ENCODE results near the gene MYCBP2. TPM values are rescaled to one million over a fixed set of nuclear protein-coding genes. Genes with fewer than 3 reads are reported as not detected.
"Not testable (repeated sequence)": the region's sequence is repeated elsewhere in the genome, so short reads cannot be mapped to it uniquely, and the experiment has no call there.

Gene MYCBP2
- total RNA-seq, 1 donor from 2014 or later = 119 TPM

- intact Hi-C loops (cut with micrococcal nuclease) = no loop called here
Measured at GRCh38 chr13:77338961-77339401, 12.1 kb upstream of the MYCBP2 start.

GRCh38 chr13:77338329-77338728, 11.4 kb upstream of the MYCBP2 start:
- intact Hi-C loops (cut with micrococcal nuclease) = no loop called here

GRCh38 chr13:77337159-77337558, 10.3 kb upstream of the MYCBP2 start:
- intact Hi-C loops (cut with micrococcal nuclease) = no loop called here

GRCh38 chr13:77335543-77335942, 8.6 kb upstream of the MYCBP2 start:
- intact Hi-C loops (cut with micrococcal nuclease) = no loop called here

GRCh38 chr13:77333594-77333993, 6.7 kb upstream of the MYCBP2 start:
- intact Hi-C loops (cut with micrococcal nuclease) = no loop called here

GRCh38 chr13:77331421-77331820, 4.5 kb upstream of the MYCBP2 start:
- intact Hi-C loops (cut with micrococcal nuclease) = loop anchor here (2.0 kb wide), 1 partner anchor 57 kb away; no protein-coding TSS in a partner anchor

- intact Hi-C loops (cut with micrococcal nuclease) = loop anchor here (1.0 to 5.0 kb wide), 15 partner anchors 15 to 2003 kb away; partner anchors contain the start of genes CLN5, FBXL3, KCTD12 and SLAIN1
Measured at GRCh38 chr13:77329911-77330584, 3.2 kb upstream of the MYCBP2 start.

GRCh38 chr13:77329133-77329910, 2.4 kb upstream of the MYCBP2 start:
- intact Hi-C loops (cut with micrococcal nuclease) = loop anchor here (1.0 to 5.0 kb wide), 13 partner anchors 16 to 2002 kb away; partner anchors contain the start of genes CLN5, FBXL3, KCTD12 and SLAIN1

- intact Hi-C loops (cut with micrococcal nuclease) = loop anchor here (1.0 to 5.0 kb wide), 13 partner anchors 17 to 2001 kb away; partner anchors contain the start of genes CLN5, FBXL3, KCTD12 and SLAIN1
Measured at GRCh38 chr13:77328819-77329132, 1.9 kb upstream of the MYCBP2 start.

GRCh38 chr13:77325371-77325980, 1.4 kb downstream of the MYCBP2 start:
- intact Hi-C loops (cut with micrococcal nuclease) = loop anchor here (1.0 to 5.0 kb wide), 10 partner anchors 11 to 1998 kb away; partner anchors contain the start of gene FBXL3

GRCh38 chr13:77323858-77324257, 3.0 kb downstream of the MYCBP2 start:
- intact Hi-C loops (cut with micrococcal nuclease) = loop anchor here (2.0 kb wide), 2 partner anchors 33 to 49 kb away; no protein-coding TSS in a partner anchor

GRCh38 chr13:77319536-77319935, 7.4 kb downstream of the MYCBP2 start:
- intact Hi-C loops (cut with micrococcal nuclease) = no loop called here

- intact Hi-C loops (cut with micrococcal nuclease) = no loop called here
Measured at GRCh38 chr13:77318741-77319140, 8.2 kb downstream of the MYCBP2 start.

- intact Hi-C loops (cut with micrococcal nuclease) = no loop called here
Measured at GRCh38 chr13:77316430-77316829, 10.5 kb downstream of the MYCBP2 start.

- intact Hi-C loops (cut with micrococcal nuclease) = not testable (repeated sequence)
Measured at GRCh38 chr13:77315509-77315908, 11.4 kb downstream of the MYCBP2 start.

GRCh38 chr13:77313923-77314322, 13.0 kb downstream of the MYCBP2 start:
- intact Hi-C loops (cut with micrococcal nuclease) = loop anchor here (1.0 kb wide), 1 partner anchor 11 kb away; no protein-coding TSS in a partner anchor

- intact Hi-C loops (cut with micrococcal nuclease) = no loop called here
Measured at GRCh38 chr13:77312311-77312710, 14.6 kb downstream of the MYCBP2 start.

GRCh38 chr13:77310579-77311279, 16.2 kb downstream of the MYCBP2 start:
- intact Hi-C loops (cut with micrococcal nuclease) = no loop called here

- intact Hi-C loops (cut with micrococcal nuclease) = no loop called here
Measured at GRCh38 chr13:77310161-77310560, 16.7 kb downstream of the MYCBP2 start.

- intact Hi-C loops (cut with micrococcal nuclease) = loop anchor here (1.0 kb wide), 1 partner anchor 16 kb away; no protein-coding TSS in a partner anchor
Measured at GRCh38 chr13:77309254-77309653, 17.6 kb downstream of the MYCBP2 start.

- intact Hi-C loops (cut with micrococcal nuclease) = no loop called here
Measured at GRCh38 chr13:77306458-77306857, 20.4 kb downstream of the MYCBP2 start.

Data from T-helper 1 cell treated with Interleukin-12 subunit alpha and Interleukin-12 subunit beta and Interleukin-4 antibody, amounts not matched to agents 30 ng/mL and 1 ng/mL, for 36 hours (primary cell).